NCI-H748 (cell line): Measurements from ENCODE around the gene ATF1.
"Not testable (repeated sequence)": the region's sequence is repeated elsewhere in the genome, so short reads cannot be mapped to it uniquely, and the experiment has no call there.

Experiments used
- DNase-seq: peaks from one replicate; lab custom pipeline; 2025; ENCODE audit not compliant: unreplicated experiment; lab: John Stamatoyannopoulos, UW

Gene ATF1

GRCh38 chr12:50790081-50790480, 26.2 kb downstream of the ATF1 start:
- no peak for DNase-seq

GRCh38 chr12:50799908-50800307, 36.0 kb downstream of the ATF1 start:
- peak; percentile 4 for DNase-seq

- no peak for DNase-seq
Observed at GRCh38 chr12:50803230-50803875, 39.5 kb downstream of the ATF1 start.

- no peak for DNase-seq
Observed at GRCh38 chr12:50806176-50806575, 42.3 kb downstream of the ATF1 start.

- DNase-seq: not testable (repeated sequence)
Observed at GRCh38 chr12:50809131-50809530, 45.2 kb downstream of the ATF1 start.

GRCh38 chr12:50814921-50815320, 51.0 kb downstream of the ATF1 start:
- not testable (repeated sequence) for DNase-seq

- no peak for DNase-seq
Observed at GRCh38 chr12:50820177-50820576, 56.3 kb downstream of the ATF1 start.

GRCh38 chr12:50822082-50822481, 58.2 kb downstream of the ATF1 start:
- DNase-seq: no peak

GRCh38 chr12:50823724-50824123, 59.8 kb downstream of the ATF1 start:
- not testable (repeated sequence) for DNase-seq

GRCh38 chr12:50824914-50825313, 61.0 kb downstream of the ATF1 start:
- DNase-seq: no peak

- peak; percentile 45 for DNase-seq
Observed at GRCh38 chr12:50825372-50825838, 61.5 kb downstream of the ATF1 start.

- DNase-seq: no peak
Observed at GRCh38 chr12:50828121-50828520, 64.2 kb downstream of the ATF1 start.

GRCh38 chr12:50828886-50829285, 65.0 kb downstream of the ATF1 start:
- DNase-seq: no peak

GRCh38 chr12:50833801-50834200, 69.9 kb downstream of the ATF1 start:
- not testable (repeated sequence) for DNase-seq

- no peak for DNase-seq
Observed at GRCh38 chr12:50839042-50839441, 75.1 kb downstream of the ATF1 start.

- no peak for DNase-seq
Observed at GRCh38 chr12:50840809-50841487, 77.0 kb downstream of the ATF1 start.

- no peak for DNase-seq
Observed at GRCh38 chr12:50841716-50842531, 78.0 kb downstream of the ATF1 start.

- DNase-seq: no peak
Observed at GRCh38 chr12:50842637-50843493, 79.0 kb downstream of the ATF1 start, which contains the start of gene TMPRSS12. TSS of gene TMPRSS12 (plus strand) at chr12:50842926. CDS start at chr12:50842965, 39 bp downstream.

- DNase-seq: no peak
Observed at GRCh38 chr12:50845021-50845647, 81.2 kb downstream of the ATF1 start.

- no peak for DNase-seq
Observed at GRCh38 chr12:50848963-50849362, 85.1 kb downstream of the ATF1 start.
